ENCODE results near the gene C8A.

- TF ChIP-seq, protein P1, sequence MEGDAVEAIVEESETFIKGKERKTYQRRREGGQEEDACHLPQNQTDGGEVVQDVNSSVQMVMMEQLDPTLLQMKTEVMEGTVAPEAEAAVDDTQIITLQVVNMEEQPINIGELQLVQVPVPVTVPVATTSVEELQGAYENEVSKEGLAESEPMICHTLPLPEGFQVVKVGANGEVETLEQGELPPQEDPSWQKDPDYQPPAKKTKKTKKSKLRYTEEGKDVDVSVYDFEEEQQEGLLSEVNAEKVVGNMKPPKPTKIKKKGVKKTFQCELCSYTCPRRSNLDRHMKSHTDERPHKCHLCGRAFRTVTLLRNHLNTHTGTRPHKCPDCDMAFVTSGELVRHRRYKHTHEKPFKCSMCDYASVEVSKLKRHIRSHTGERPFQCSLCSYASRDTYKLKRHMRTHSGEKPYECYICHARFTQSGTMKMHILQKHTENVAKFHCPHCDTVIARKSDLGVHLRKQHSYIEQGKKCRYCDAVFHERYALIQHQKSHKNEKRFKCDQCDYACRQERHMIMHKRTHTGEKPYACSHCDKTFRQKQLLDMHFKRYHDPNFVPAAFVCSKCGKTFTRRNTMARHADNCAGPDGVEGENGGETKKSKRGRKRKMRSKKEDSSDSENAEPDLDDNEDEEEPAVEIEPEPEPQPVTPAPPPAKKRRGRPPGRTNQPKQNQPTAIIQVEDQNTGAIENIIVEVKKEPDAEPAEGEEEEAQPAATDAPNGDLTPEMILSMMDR (IDR thresholded peaks at IDR 0.05): no peak
- TF ChIP-seq EP300 (IDR thresholded peaks at IDR 0.05): no peak
Measured at GRCh38 chr1:56808410-56808809, 46.2 kb upstream of the C8A start.
